22Rv1 (cell line): ENCODE measurements around the gene DCAF7.

ENCODE experiments used
- CTCF ChIP-seq: fragments of 450-650 bp; IDR thresholded peaks from 2 replicates; pipeline ENCODE4 v1.5.1; 2017; ENCODE audit warnings: mild to moderate bottlenecking
- ZFX ChIP-seq: fragments of 450-650 bp; IDR thresholded peaks from 2 replicates; pipeline ENCODE4 v1.6.1; 2017; ENCODE audit warnings: antibody characterized with exemption, borderline replicate concordance

- TF ChIP-seq CTCF (no peak), ZFX (no peak)
Measured at GRCh38 chr17:63640038-63640437, 89.8 kb downstream of the DCAF7 start.
